ENCODE measurements around the gene DDC. TPM values are rescaled to one million over a fixed set of nuclear protein-coding genes. Genes with fewer than 3 reads are reported as not detected.

The DDC gene
- total and polyA plus RNA-seq, 4 donors, result 27.2 to 74.9 (median 58.6) TPM

- H3K36me3 ChIP-seq (ENCODE audit: control insufficient read depth in 4 of 4, insufficient read depth in 3 of 4, low read depth in 1 of 4, low read length in 3 of 4), result no peaks in the 10 kb centered on the region
- WGBS, result 90% methylated on average over 6 of the region's 6 CpGs
- H3K9me3 ChIP-seq (ENCODE audit: control insufficient read depth in 4 of 4, low read length in 3 of 4), result no peaks in the 10 kb centered on the region
These were observed 142.3 kb downstream of the DDC start for GRCh38 chr7:50422858-50423257.

GRCh38 chr7:50421043-50421442 is 144.2 kb downstream of the DDC start:
- TF ChIP-seq GABPA (IDR thresholded peaks at IDR 0.05 in 1 of 2, conservative IDR thresholded peaks at IDR 0.05 in 1 of 2) (no peak), TAF1 (conservative IDR thresholded peaks at IDR 0.05) (no peak), RAD21 (IDR thresholded peaks at IDR 0.05) (no peak), HNF4A (conservative IDR thresholded peaks at IDR 0.05) (no peak), YY1 (IDR thresholded peaks at IDR 0.05) (no peak), FOXA2 (IDR thresholded peaks at IDR 0.05) (no peak), CTCF (IDR thresholded peaks at IDR 0.05; ENCODE audit: low read depth, low read length, missing input control) (no peak), FOXA1 (IDR thresholded peaks at IDR 0.05) (no peak)
- no peak overlapping the region for H3K9ac ChIP-seq (ENCODE audit: low read depth in 1 of 2, low read length in 2 of 2)
- no peak for DNase-seq (ENCODE audit: low spot score)
- H3K9me3 ChIP-seq (ENCODE audit: control insufficient read depth in 4 of 4, low read length in 3 of 4), result no peaks in the 10 kb centered on the region
- no peaks in the 10 kb centered on the region for H3K36me3 ChIP-seq (ENCODE audit: control insufficient read depth in 4 of 4, insufficient read depth in 3 of 4, low read depth in 1 of 4, low read length in 3 of 4)
- no peak overlapping the region for H3K27ac ChIP-seq (ENCODE audit: low read depth in 1 of 2, low read length in 2 of 2)
- H3K27me3 ChIP-seq (ENCODE audit: control insufficient read depth in 4 of 4, insufficient read depth in 4 of 4, low read length in 3 of 4), result no peaks in the 10 kb centered on the region
- no peak overlapping the region for H3K4me3 ChIP-seq (ENCODE audit: low read depth in 1 of 3, low read length in 3 of 3)
- WGBS, result 58% methylated on average over 3 of the region's 3 CpGs
- no peaks in the 10 kb centered on the region for H3K4me1 ChIP-seq (ENCODE audit: control insufficient read depth in 4 of 4, insufficient read depth in 4 of 4, low read length in 3 of 4)

More at GRCh38 chr7:50422858-50423257, 142.3 kb downstream of the DDC start:
- Histone ChIP-seq H3K27me3 (ENCODE audit: control insufficient read depth in 4 of 4, insufficient read depth in 4 of 4, low read length in 3 of 4) (no peaks in the 10 kb centered on the region), H3K27ac (ENCODE audit: low read depth in 1 of 2, low read length in 2 of 2) (no peak overlapping the region), H3K4me1 (ENCODE audit: control insufficient read depth in 4 of 4, insufficient read depth in 4 of 4, low read length in 3 of 4) (no peaks in the 10 kb centered on the region), H3K4me3 (ENCODE audit: low read depth in 1 of 3, low read length in 3 of 3) (no peak overlapping the region), H3K9ac (ENCODE audit: low read depth in 1 of 2, low read length in 2 of 2) (no peak overlapping the region)
- TF ChIP-seq YY1 (IDR thresholded peaks at IDR 0.05) (no peak), RAD21 (IDR thresholded peaks at IDR 0.05) (no peak), MAX (IDR thresholded peaks at IDR 0.05) (no peak), NR2F2 (IDR thresholded peaks at IDR 0.05) (no peak), HNF4A (conservative IDR thresholded peaks at IDR 0.05) (no peak), GABPA (IDR thresholded peaks at IDR 0.05 in 1 of 2, conservative IDR thresholded peaks at IDR 0.05 in 1 of 2) (no peak), RXRA (IDR thresholded peaks at IDR 0.05) (no peak), ATF3 (IDR thresholded peaks at IDR 0.05) (no peak), SP1 (IDR thresholded peaks at IDR 0.05) (no peak), FOXA1 (IDR thresholded peaks at IDR 0.05) (no peak)
- no peak for DNase-seq (ENCODE audit: low spot score)

GRCh38 chr7:50418526-50419290 is 146.5 kb downstream of the DDC start:
- no peak overlapping the region for H3K27ac ChIP-seq (ENCODE audit: low read depth in 1 of 2, low read length in 2 of 2)
- no peak overlapping the region for H3K4me3 ChIP-seq (ENCODE audit: low read depth in 1 of 3, low read length in 3 of 3)
- H3K36me3 ChIP-seq (ENCODE audit: control insufficient read depth in 4 of 4, insufficient read depth in 3 of 4, low read depth in 1 of 4, low read length in 3 of 4), result no peaks in the 10 kb centered on the region
- no peak overlapping the region for H3K9ac ChIP-seq (ENCODE audit: low read depth in 1 of 2, low read length in 2 of 2)
- WGBS, result 79% methylated on average over 14 of the region's 14 CpGs
- no peaks in the 10 kb centered on the region for H3K9me3 ChIP-seq (ENCODE audit: control insufficient read depth in 4 of 4, low read length in 3 of 4)
- DNase-seq (ENCODE audit: low spot score), result no peak
- no peaks in the 10 kb centered on the region for H3K27me3 ChIP-seq (ENCODE audit: control insufficient read depth in 4 of 4, insufficient read depth in 4 of 4, low read length in 3 of 4)
- no peaks in the 10 kb centered on the region for H3K4me1 ChIP-seq (ENCODE audit: control insufficient read depth in 4 of 4, insufficient read depth in 4 of 4, low read length in 3 of 4)
- TF ChIP-seq MAX (IDR thresholded peaks at IDR 0.05), result no peak
- TF ChIP-seq CTCF (IDR thresholded peaks at IDR 0.05; ENCODE audit: low read depth, low read length, missing input control), result no peak
- TF ChIP-seq JUND (IDR thresholded peaks at IDR 0.05), result no peak
- no peak for TF ChIP-seq RAD21 (IDR thresholded peaks at IDR 0.05)
- TF ChIP-seq HNF4A (conservative IDR thresholded peaks at IDR 0.05), result no peak
- TF ChIP-seq ATF3 (IDR thresholded peaks at IDR 0.05), result no peak
- no peak for TF ChIP-seq SP1 (IDR thresholded peaks at IDR 0.05)
- no peak for TF ChIP-seq NR2F2 (IDR thresholded peaks at IDR 0.05)
- TF ChIP-seq ZBTB33 (IDR thresholded peaks at IDR 0.05), result no peak
